Hematopoietic multipotent progenitor cell treated with erythropoietin and hydrocortisone succinate and interleukin-3 and kit ligand, for 4 days (in vitro differentiated cells): ENCODE data around the gene PTPRN2.

Experiments
- DNase-seq: peaks from one replicate; pipeline ENCODE4 v3.0.0-alpha.2; 2015

PTPRN2 gene

GRCh38 chr7:157690058-157690832 lies 897.4 kb downstream of the PTPRN2 start:
- no peak for DNase-seq

- no peak for DNase-seq
These were observed 898.2 kb downstream of the PTPRN2 start for GRCh38 chr7:157689269-157690057.

- no peak for DNase-seq
These were observed 898.9 kb downstream of the PTPRN2 start for GRCh38 chr7:157688533-157689268.

GRCh38 chr7:157687845-157688532 lies 899.6 kb downstream of the PTPRN2 start:
- no peak for DNase-seq

GRCh38 chr7:157687158-157687557 lies 900.5 kb downstream of the PTPRN2 start:
- DNase-seq = no peak

GRCh38 chr7:157686285-157686894 lies 901.2 kb downstream of the PTPRN2 start:
- no peak for DNase-seq

- DNase-seq = no peak
These were observed 902.0 kb downstream of the PTPRN2 start for GRCh38 chr7:157685430-157686284.

GRCh38 chr7:157684909-157685429 lies 902.7 kb downstream of the PTPRN2 start:
- DNase-seq = no peak

- DNase-seq = no peak
These were observed 903.3 kb downstream of the PTPRN2 start for GRCh38 chr7:157684157-157684908.

GRCh38 chr7:157683747-157684156 lies 903.9 kb downstream of the PTPRN2 start:
- no peak for DNase-seq

- DNase-seq = no peak
These were observed 904.5 kb downstream of the PTPRN2 start for GRCh38 chr7:157682946-157683746.

- DNase-seq = no peak
These were observed 905.3 kb downstream of the PTPRN2 start for GRCh38 chr7:157682064-157682945.

- DNase-seq = no peak
These were observed 908.0 kb downstream of the PTPRN2 start for GRCh38 chr7:157679607-157680006.

- DNase-seq = peak; percentile 35
These were observed 909.1 kb downstream of the PTPRN2 start for GRCh38 chr7:157678501-157678900.

- no peak for DNase-seq
These were observed 911.0 kb downstream of the PTPRN2 start for GRCh38 chr7:157676456-157677255.

GRCh38 chr7:157676001-157676400 lies 911.6 kb downstream of the PTPRN2 start:
- DNase-seq = no peak

GRCh38 chr7:157675427-157675927 lies 912.1 kb downstream of the PTPRN2 start:
- DNase-seq = no peak
